ENCODE results near the gene SVOP.
"Not testable (repeated sequence)": the region's sequence is repeated elsewhere in the genome, so short reads cannot be mapped to it uniquely, and the experiment has no call there.

SVOP gene

GRCh38 chr12:108861878-108862587, 158.8 kb downstream of the SVOP start:
- no peak overlapping the region for H3K4me3 ChIP-seq (replicated peaks; ENCODE audit: low read depth, low read length)
- TF ChIP-seq CTCF (IDR thresholded peaks at IDR 0.05; ENCODE audit: low read depth, low read length, missing control alignments), result no peak
- no peak for DNase-seq (ENCODE audit: extremely low read depth, low read depth)

GRCh38 chr12:108860443-108860842, 160.4 kb downstream of the SVOP start:
- no peak overlapping the region for H3K4me3 ChIP-seq (replicated peaks; ENCODE audit: low read depth, low read length)
- DNase-seq (ENCODE audit: extremely low read depth, low read depth), result no peak
- TF ChIP-seq CTCF (IDR thresholded peaks at IDR 0.05; ENCODE audit: low read depth, low read length, missing control alignments), result no peak

- DNase-seq (ENCODE audit: extremely low read depth, low read depth), result no peak
- no peak for TF ChIP-seq CTCF (IDR thresholded peaks at IDR 0.05; ENCODE audit: low read depth, low read length, missing control alignments)
- no peak overlapping the region for H3K4me3 ChIP-seq (replicated peaks; ENCODE audit: low read depth, low read length)
Observed at GRCh38 chr12:108859923-108860291, 161.0 kb downstream of the SVOP start.

- not testable (repeated sequence) for DNase-seq (ENCODE audit: extremely low read depth, low read depth); H3K4me3 ChIP-seq (replicated peaks; ENCODE audit: low read depth, low read length)
Observed at GRCh38 chr12:108859141-108859922, 161.5 kb downstream of the SVOP start.

- peak overlapping the region; percentile 44 for H3K4me3 ChIP-seq (replicated peaks; ENCODE audit: low read depth, low read length)
- DNase-seq (ENCODE audit: extremely low read depth, low read depth), result no peak
- TF ChIP-seq CTCF (IDR thresholded peaks at IDR 0.05; ENCODE audit: low read depth, low read length, missing control alignments), result no peak
Observed at GRCh38 chr12:108858311-108859074, 162.4 kb downstream of the SVOP start.
